Cardiac fibroblast (primary cell): ENCODE measurements around the gene MMP25.
A peak's percentile ranks its signal among the peaks of the same experiment; 100 is the strongest.

Source experiments
- DNase-seq, 2 donors: peaks; one replicate each; pipeline versions ENCODE4 v3.0.0 to v3.0.0-alpha.2; 2010; ENCODE audit warnings: low read depth in 2 of 2
- H3K4me3 ChIP-seq, 2 donors: replicated peaks in 1 of 2; 1 replicate in 1 of 2; 2 replicates in 1 of 2; pipeline ENCODE4 v1.5.1; 2011; ENCODE audit warnings: low read depth in 2 of 2, low read length in 2 of 2, mild to moderate bottlenecking in 2 of 2, moderate library complexity in 1 of 2
- CTCF ChIP-seq: IDR thresholded peaks from one replicate; pipeline ENCODE4 v1.5.1; 2011; ENCODE audit warnings: low read depth, mild to moderate bottlenecking, low read length, inconsistent platforms

MMP25 gene

GRCh38 chr16:3022208-3022683 lies 24.1 kb upstream of the MMP25 start:
- DNase-seq = peak; percentile 96 to 97
- H3K4me3 ChIP-seq = peak overlapping the region; percentile 74 to 77
- no peak for TF ChIP-seq CTCF

- DNase-seq = peak; percentile 75 to 85
- TF ChIP-seq CTCF = no peak
- peak overlapping the region; percentile 69 to 77 for H3K4me3 ChIP-seq
These were observed 23.5 kb upstream of the MMP25 start for GRCh38 chr16:3022684-3023414.

DNA sequence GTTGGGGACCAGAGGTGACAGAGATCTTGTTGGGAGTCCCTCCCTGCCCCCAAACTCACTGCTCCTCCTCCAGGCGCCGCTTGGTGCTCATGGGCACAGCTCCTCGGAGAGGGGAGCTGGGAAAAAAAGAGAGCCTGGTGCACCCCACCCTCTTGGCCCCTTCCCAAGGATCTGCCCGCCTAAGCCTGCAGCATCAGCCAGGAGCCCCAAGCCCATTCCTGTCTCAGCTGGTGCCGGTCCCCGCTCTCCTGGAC lies 23.0 kb upstream of the MMP25 start:
- peak; percentile 73 to 82 for DNase-seq
- peak overlapping the region; percentile 69 to 77 for H3K4me3 ChIP-seq
- no peak for TF ChIP-seq CTCF

DNA sequence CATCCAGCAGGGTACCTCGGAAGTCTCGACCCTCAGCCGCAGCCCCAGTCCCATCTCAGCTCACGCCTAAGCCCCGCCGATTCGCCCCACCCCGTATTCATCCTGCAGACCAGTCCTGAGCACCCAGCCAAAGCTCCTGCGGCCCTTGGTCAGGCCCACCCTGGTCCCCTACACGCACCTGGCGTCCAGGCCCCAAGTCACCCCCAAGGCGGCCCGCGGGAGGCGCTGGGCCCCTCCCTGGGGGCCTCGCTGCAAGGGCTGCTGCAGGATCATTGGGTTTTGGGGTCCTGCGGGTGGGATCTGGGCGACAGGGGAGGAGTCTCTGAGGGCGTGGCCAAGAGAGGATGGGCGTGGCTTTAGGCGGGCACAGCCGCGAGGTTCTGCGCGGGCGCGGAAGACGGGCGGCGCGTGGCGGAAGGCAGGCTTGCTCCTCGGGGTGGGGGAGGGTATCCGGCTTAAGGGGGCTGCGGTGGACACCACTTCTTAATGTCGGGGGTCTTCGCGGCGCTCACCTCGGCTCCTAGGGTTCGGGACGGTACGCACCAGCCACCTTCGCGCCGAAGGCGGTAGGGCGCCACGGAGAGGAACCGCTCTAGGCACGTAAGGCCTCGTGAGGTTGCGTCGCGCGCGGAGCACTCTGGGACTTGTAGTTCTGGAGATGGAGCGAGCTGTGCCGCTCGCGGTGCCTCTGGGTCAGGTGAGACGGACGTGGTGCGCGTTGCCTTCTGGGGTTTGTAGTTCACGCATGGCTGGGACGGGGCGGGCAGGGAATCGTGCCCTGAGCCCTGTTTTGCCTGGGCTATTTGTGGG lies 22.5 kb upstream of the MMP25 start, which contains the start of the genes HCFC1R1 and THOC6:
Gene HCFC1R1, minus strand, starts transcription at position 274 of the 810 bp plus-strand sequence. Its CDS starts 1 bp downstream, at position 273.
Gene THOC6, plus strand, starts transcription at position 367 of the 810 bp plus-strand sequence. Its CDS starts 292 bp downstream, at position 659.
- H3K4me3 ChIP-seq = peak within 1 kb of the TSS; percentile 69 to 77
- peak; percentile 98 to 99 for DNase-seq
- no peak for TF ChIP-seq CTCF

DNA sequence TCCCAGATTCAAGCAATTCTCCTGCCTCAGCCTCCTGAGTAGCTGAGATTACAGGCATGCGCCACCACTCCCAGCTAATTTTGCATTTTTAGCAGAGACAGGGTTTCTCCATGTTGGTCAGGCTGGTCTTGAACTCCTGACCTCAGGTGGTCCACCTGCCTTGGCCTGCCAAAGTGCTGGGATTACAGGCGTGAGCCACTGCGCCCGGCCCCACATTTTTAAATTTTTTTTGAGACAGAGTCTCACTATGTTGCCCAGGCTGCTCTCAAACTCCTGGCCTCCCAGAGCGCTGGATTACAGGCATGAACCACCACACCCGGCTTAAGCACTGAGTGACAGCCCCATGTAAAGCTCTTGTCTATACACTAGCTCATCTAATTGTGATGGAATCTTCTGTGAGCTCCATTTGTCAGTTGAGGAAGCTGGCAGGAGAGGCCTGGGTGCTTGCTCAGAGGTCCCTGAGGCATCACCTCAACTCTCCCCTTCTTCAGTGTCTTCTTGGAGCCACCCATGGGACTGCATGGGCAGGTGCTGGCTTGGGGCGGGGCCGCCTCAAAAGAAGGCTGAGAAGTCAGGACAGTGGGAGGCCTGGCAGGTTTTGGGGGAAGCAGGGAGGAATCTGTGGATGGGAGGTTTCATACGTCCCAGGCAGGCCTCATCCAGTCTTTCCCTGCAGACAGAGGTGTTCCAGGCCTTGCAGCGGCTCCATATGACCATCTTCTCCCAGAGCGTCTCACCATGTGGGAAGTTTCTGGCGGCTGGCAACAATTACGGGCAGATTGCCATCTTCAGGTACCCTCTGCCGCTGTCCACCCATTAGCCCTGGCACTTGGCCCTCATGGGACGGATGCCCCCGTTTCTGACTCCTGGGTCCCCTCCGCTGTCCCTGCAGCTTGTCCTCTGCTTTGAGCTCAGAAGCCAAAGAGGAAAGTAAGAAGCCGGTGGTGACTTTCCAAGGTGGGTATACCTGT lies 21.0 kb upstream of the MMP25 start:
- H3K4me3 ChIP-seq = no peak overlapping the region
- TF ChIP-seq CTCF = no peak
- no peak for DNase-seq

GRCh38 chr16:3026003-3026378 lies 20.4 kb upstream of the MMP25 start:
- TF ChIP-seq CTCF = no peak
- DNase-seq = no peak
- no peak overlapping the region for H3K4me3 ChIP-seq
